Immature natural killer cell (primary cell): ENCODE data around the gene FAM185A. TPM values are rescaled to one million over a fixed set of nuclear protein-coding genes. Genes with fewer than 3 reads are reported as not detected.
"Not testable (repeated sequence)": the region's sequence is repeated elsewhere in the genome, so short reads cannot be mapped to it uniquely, and the experiment has no call there.

ENCODE experiments used
- DNase-seq, 3 donors: peaks; one replicate each; pipeline ENCODE4 v3.0.0; 2022; ENCODE audit warnings: mixed read lengths in 1 of 3
- H3K27ac Mint-ChIP-seq, 6 donors: one replicate each; pipeline ENCODE4 v1.8.0; 2020; ENCODE audit warnings: mixed read lengths in 6 of 6, mild to moderate bottlenecking in 5 of 6, inconsistent platforms in 4 of 6, moderate library complexity in 3 of 6
- H3K27me3 Mint-ChIP-seq, 3 donors: one replicate each; pipeline ENCODE4 v1.8.0; 2020 to 2021; ENCODE audit warnings: low read depth in 3 of 3, mild to moderate bottlenecking in 3 of 3, mixed read lengths in 3 of 3, moderate library complexity in 3 of 3, inconsistent platforms in 1 of 3
- H3K36me3 Mint-ChIP-seq, 3 donors: one replicate each; pipeline ENCODE4 v1.8.0; 2020; ENCODE audit warnings: mixed read lengths in 3 of 3, inconsistent platforms in 2 of 3, mild to moderate bottlenecking in 2 of 3
- H3K4me1 Mint-ChIP-seq, 2 donors: one replicate each; pipeline ENCODE4 v1.8.0; 2020; ENCODE audit warnings: inconsistent platforms in 2 of 2, mild to moderate bottlenecking in 2 of 2, mixed read lengths in 2 of 2, moderate library complexity in 1 of 2
- H3K4me3 Mint-ChIP-seq, 5 donors: one replicate each; pipeline ENCODE4 v1.8.0; 2020; ENCODE audit warnings: mild to moderate bottlenecking in 5 of 5, mixed read lengths in 5 of 5, inconsistent platforms in 3 of 5, moderate library complexity in 3 of 5
- H3K9me3 Mint-ChIP-seq, 6 donors: one replicate each; pipeline ENCODE4 v1.8.0; 2020; ENCODE audit warnings: mild to moderate bottlenecking in 6 of 6, mixed read lengths in 6 of 6, inconsistent platforms in 4 of 6, moderate library complexity in 3 of 6
- polyA plus RNA-seq, 3 donors: library from polyadenylated mRNA; unstranded; fragments of 300-500 nt; fragmentation: Illumina TruSeq; gene quantifications; one replicate each; pipeline ENCODE4 v1.2.3, GENCODE V29; 2021

The FAM185A gene
- polyA plus RNA-seq, 3 donors from 2014 or later, result 8.2 to 11.6 (median 8.3) TPM

- Mint-ChIP-seq H3K27me3 (no peaks in the 10 kb centered on the region), H3K4me1 (no peaks in the 10 kb centered on the region), H3K9me3 (no peaks in the 10 kb centered on the region), H3K4me3 (no peak overlapping the region), H3K27ac (no peak overlapping the region), H3K36me3 (peaks cover 8 to 36% (median 9%) of the 10 kb centered on the region in 3 donors)
- DNase-seq, result no peak
These were observed 81.4 kb downstream of the FAM185A start for GRCh38 chr7:102830197-102830596.

- no peak overlapping the region for H3K27ac Mint-ChIP-seq
- no peak for DNase-seq
- H3K36me3 Mint-ChIP-seq, result peaks cover 9 to 36% (median 20%) of the 10 kb centered on the region in 3 donors
- no peak overlapping the region for H3K4me3 Mint-ChIP-seq
- H3K4me1 Mint-ChIP-seq, result no peaks in the 10 kb centered on the region
- H3K27me3 Mint-ChIP-seq, result no peaks in the 10 kb centered on the region
- H3K9me3 Mint-ChIP-seq, result no peaks in the 10 kb centered on the region
These were observed 83.9 kb downstream of the FAM185A start for GRCh38 chr7:102832674-102833073.

GRCh38 chr7:102833343-102833742 is 84.5 kb downstream of the FAM185A start:
- Mint-ChIP-seq H3K27me3 (no peaks in the 10 kb centered on the region), H3K27ac (no peak overlapping the region), H3K36me3 (peaks cover 8 to 33% (median 23%) of the 10 kb centered on the region in 3 donors), H3K9me3 (no peaks in the 10 kb centered on the region), H3K4me1 (no peaks in the 10 kb centered on the region), H3K4me3 (no peak overlapping the region)
- DNase-seq, result no peak

DNA sequence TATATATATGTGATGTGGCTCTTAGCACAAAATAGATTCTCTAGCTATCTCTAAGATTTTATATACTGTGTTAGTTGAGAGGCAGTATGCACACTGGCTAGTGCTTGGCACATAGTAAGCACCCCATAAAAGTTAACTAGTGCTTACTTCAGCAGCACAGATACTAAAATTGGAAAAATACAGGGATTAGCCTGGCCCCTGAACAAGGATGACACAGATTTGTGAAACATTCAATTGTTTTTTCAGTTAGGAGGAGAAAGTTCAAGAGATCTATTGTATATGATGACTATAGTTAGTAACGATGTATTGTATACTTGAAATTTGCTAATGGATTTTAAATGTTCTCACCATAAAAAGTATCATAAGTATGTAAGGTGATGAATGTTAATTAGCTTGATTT is 85.7 kb downstream of the FAM185A start:
- DNase-seq, result no peak
- no peak overlapping the region for H3K4me3 Mint-ChIP-seq
- peaks cover 5 to 25% (median 23%) of the 10 kb centered on the region in 3 donors for H3K36me3 Mint-ChIP-seq
- no peak overlapping the region for H3K27ac Mint-ChIP-seq
- H3K4me1 Mint-ChIP-seq, result no peaks in the 10 kb centered on the region
- no peaks in the 10 kb centered on the region for H3K9me3 Mint-ChIP-seq
- no peaks in the 10 kb centered on the region for H3K27me3 Mint-ChIP-seq

GRCh38 chr7:102834999-102835398 is 86.2 kb downstream of the FAM185A start:
- H3K36me3 Mint-ChIP-seq, result peaks cover 2 to 25% (median 21%) of the 10 kb centered on the region in 3 donors
- H3K4me3 Mint-ChIP-seq, result no peak overlapping the region
- no peaks in the 10 kb centered on the region for H3K4me1 Mint-ChIP-seq
- no peaks in the 10 kb centered on the region for H3K27me3 Mint-ChIP-seq
- no peak for DNase-seq
- H3K9me3 Mint-ChIP-seq, result no peaks in the 10 kb centered on the region
- H3K27ac Mint-ChIP-seq, result no peak overlapping the region

DNA sequence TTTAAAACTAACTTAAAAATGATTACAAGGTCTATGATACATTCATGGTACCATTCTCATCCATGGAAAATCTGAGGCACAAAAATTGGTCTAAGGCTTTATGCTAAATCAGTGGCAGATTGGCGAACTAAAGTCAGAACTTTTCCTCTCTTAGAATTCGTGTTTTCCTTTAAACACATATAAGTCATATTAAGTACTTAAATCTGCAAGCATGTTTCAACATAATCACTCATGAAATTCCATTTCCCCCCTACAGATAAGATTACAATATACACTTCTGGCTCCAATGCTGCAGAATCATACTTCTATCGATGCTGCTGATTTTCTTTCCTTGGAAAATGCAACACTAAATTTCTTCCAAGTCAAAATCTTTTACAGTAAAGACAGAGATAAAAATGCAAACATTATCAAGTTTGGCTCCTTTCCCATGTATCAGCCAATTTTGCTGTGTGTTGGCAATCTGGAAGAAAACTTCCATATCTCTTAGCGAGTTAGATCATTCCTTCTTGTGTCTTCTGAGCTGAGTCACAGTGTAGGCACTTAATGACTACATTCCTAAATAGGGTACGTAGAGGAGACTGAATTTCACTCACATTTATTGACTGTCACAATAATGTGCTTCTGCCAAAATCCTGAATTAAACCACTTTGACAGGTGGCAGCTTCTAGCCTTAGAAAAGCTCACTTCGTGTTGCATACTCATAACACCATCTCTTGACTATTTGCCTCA is 87.6 kb downstream of the FAM185A start:
- no peak overlapping the region for H3K4me3 Mint-ChIP-seq
- no peak overlapping the region for H3K27ac Mint-ChIP-seq
- H3K9me3 Mint-ChIP-seq, result no peaks in the 10 kb centered on the region
- no peaks in the 10 kb centered on the region for H3K4me1 Mint-ChIP-seq
- H3K36me3 Mint-ChIP-seq, result peaks cover 0 to 20% (median 18%) of the 10 kb centered on the region in 3 donors
- no peak for DNase-seq
- no peaks in the 10 kb centered on the region for H3K27me3 Mint-ChIP-seq

DNA sequence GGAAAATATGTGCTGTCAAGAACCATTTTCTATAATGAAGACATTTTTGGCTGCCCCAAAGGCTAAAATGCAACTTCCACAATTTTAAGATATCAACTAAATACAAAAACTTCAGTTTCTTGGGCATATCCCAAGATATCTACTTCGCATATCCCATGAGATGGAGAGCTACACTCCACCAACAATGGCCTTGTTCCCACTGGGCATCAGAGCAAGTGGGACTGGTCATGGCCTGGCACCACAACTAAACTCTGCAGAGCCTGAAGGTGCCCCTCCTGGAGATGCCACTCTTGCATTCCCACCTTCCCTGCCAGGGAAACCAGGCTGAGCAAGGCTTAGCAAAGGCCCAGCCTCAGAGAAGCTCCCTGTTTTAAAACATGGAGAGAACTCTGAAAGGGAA is 88.2 kb downstream of the FAM185A start:
- Mint-ChIP-seq H3K36me3 (peaks cover 0 to 15% (median 14%) of the 10 kb centered on the region in 3 donors), H3K4me1 (no peaks in the 10 kb centered on the region), H3K9me3 (no peaks in the 10 kb centered on the region), H3K27me3 (no peaks in the 10 kb centered on the region), H3K27ac (no peak overlapping the region), H3K4me3 (no peak overlapping the region)
- DNase-seq, result no peak

DNA sequence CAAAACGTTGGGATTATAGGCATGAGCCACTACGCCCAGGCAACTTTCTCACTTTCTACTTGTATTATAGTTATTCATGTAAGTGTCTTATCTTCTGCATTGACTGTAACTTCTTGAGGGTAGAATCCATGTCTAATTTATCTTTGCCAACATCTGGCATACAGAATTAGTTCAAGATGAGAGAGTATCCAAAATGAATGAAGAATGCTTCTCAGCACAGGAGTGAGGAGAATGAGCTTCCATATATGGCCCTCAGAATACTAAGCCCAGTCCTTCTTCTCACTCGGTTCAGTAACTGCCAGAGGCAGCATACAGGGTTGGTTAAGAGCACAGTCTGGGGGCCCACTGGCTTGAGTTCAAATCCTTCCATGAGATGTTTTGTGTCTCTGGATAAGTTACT is 89.0 kb downstream of the FAM185A start:
- Mint-ChIP-seq H3K4me1 (no peaks in the 10 kb centered on the region), H3K9me3 (no peaks in the 10 kb centered on the region), H3K27ac (no peak overlapping the region), H3K27me3 (peaks cover 0 to 1% (median 0%) of the 10 kb centered on the region in 3 donors), H3K4me3 (no peak overlapping the region), H3K36me3 (peaks cover 0 to 19% (median 14%) of the 10 kb centered on the region in 3 donors)
- DNase-seq, result no peak

DNA sequence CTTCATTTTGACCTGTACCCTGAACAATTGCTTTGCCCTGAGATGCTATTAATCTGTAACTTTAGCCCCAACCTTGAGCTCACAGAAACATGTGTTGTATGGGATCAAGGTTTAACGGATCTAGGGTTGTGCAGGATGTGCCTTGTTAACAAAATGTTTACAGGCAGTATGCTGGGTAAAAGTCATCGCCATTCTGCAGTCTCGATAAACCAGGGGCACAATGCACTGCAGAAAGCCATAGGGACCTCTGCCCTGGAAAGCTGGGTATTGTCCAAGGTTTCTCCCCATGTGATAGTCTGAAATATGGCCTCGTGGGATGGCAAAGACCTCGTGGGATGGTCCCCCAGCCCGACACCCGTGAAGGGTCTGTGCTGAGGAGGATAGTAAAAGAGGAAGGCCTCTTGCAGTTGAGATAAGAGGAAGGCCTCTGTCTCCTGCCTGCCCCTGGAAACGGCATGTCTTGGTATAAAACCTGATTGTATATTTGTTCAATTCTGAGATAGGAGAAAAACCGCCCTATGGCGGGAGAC is 89.8 kb downstream of the FAM185A start:
- not testable (repeated sequence) for H3K27ac Mint-ChIP-seq, H3K4me3 Mint-ChIP-seq, DNase-seq, H3K4me1 Mint-ChIP-seq, H3K9me3 Mint-ChIP-seq, H3K27me3 Mint-ChIP-seq
- peaks cover 0 to 19% (median 14%) of the 10 kb centered on the region in 3 donors for H3K36me3 Mint-ChIP-seq

DNA sequence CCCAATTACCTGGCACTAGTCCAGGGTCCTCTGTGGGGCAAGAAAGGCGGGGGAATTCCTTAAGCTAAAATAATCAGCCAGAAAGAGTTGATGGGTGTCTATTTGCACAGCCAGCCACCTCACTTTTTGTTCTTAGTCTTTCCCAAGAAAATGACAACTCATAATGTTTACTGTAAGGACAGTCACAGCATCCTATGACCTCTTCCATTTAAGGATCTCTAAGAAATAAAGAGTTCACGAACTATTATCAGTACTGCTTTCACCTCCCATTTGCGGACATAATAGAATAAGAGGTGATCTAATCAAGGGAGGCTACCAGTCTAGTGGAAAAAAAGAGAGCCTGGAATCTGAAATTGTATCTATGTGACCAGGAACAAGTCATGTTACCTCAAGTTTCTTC is 91.6 kb downstream of the FAM185A start:
- H3K36me3 Mint-ChIP-seq, result peaks cover 0 to 19% (median 9%) of the 10 kb centered on the region in 3 donors
- H3K4me1 Mint-ChIP-seq, result no peaks in the 10 kb centered on the region
- no peak overlapping the region for H3K4me3 Mint-ChIP-seq
- H3K27ac Mint-ChIP-seq, result no peak overlapping the region
- H3K27me3 Mint-ChIP-seq, result peaks cover 0 to 2% (median 2%) of the 10 kb centered on the region in 3 donors
- DNase-seq, result no peak
- H3K9me3 Mint-ChIP-seq, result no peaks in the 10 kb centered on the region

DNA sequence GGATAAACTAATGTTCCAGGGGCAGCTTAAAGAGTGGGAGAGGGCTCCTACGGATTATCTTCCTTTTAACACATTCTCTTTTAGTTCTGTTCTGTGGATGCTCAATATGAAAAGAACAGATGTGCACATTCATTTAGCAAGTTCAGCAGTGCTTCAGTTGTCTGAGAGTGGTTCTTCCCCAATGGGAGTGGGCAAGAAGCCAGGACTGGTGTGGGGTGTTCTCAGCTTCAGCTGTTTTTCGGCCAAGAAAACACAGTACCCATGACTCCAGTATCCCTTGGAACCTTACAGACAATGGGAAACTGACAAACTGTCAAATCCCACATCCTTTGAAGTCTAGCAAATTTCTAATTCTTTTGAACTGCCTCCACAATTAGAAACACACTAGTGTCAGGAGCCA is 92.5 kb downstream of the FAM185A start:
- Mint-ChIP-seq H3K36me3 (peaks cover 0 to 17% (median 7%) of the 10 kb centered on the region in 3 donors), H3K27me3 (peaks cover 0 to 2% (median 2%) of the 10 kb centered on the region in 3 donors), H3K27ac (no peak overlapping the region), H3K9me3 (no peaks in the 10 kb centered on the region), H3K4me1 (no peaks in the 10 kb centered on the region), H3K4me3 (no peak overlapping the region)
- DNase-seq, result no peak

GRCh38 chr7:102842284-102842683 is 93.5 kb downstream of the FAM185A start:
- Mint-ChIP-seq H3K27ac (no peak overlapping the region), H3K9me3 (no peaks in the 10 kb centered on the region), H3K36me3 (peaks cover 0 to 9% (median 4%) of the 10 kb centered on the region in 3 donors), H3K4me3 (no peak overlapping the region), H3K27me3 (peaks cover 0 to 2% (median 2%) of the 10 kb centered on the region in 3 donors), H3K4me1 (no peaks in the 10 kb centered on the region)
- no peak for DNase-seq

DNA sequence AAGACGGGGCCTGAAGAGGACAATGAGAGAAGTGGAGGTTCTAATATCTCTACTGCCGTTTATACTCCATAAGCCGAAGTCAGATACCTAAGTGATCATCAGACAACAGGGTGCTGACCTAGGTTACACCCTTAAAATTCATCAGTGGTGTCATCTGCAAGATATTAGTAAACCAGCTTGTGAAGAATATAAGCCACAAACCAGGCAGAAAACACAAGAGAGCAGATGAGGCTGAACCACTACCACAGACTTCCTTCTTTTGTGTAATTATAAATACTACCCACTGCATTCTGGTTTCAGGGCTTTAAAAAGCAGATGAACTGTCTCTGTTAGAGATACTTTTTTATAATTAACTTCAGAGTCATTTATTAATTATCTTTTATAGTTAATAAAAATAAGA is 95.1 kb downstream of the FAM185A start:
- Mint-ChIP-seq H3K9me3 (no peaks in the 10 kb centered on the region), H3K36me3 (peaks cover 0 to 4% (median 4%) of the 10 kb centered on the region in 3 donors), H3K27ac (no peak overlapping the region), H3K27me3 (peaks cover 0 to 2% (median 2%) of the 10 kb centered on the region in 3 donors), H3K4me1 (no peaks in the 10 kb centered on the region), H3K4me3 (no peak overlapping the region)
- no peak for DNase-seq

- peaks cover 2 to 5% (median 2%) of the 10 kb centered on the region in 3 donors for H3K27me3 Mint-ChIP-seq
- no peaks in the 10 kb centered on the region for H3K4me1 Mint-ChIP-seq
- H3K36me3 Mint-ChIP-seq, result peaks cover 0 to 8% (median 0%) of the 10 kb centered on the region in 3 donors
- H3K4me3 Mint-ChIP-seq, result no peak overlapping the region
- no peak overlapping the region for H3K27ac Mint-ChIP-seq
- H3K9me3 Mint-ChIP-seq, result no peaks in the 10 kb centered on the region
- DNase-seq, result no peak
These were observed 96.5 kb downstream of the FAM185A start for GRCh38 chr7:102845346-102845745.
